Measurements from ENCODE around the gene ADCY1.

The ADCY1 gene

GRCh38 chr7:45710271-45711160 is 136.3 kb downstream of the ADCY1 start:
- no peaks in the 10 kb centered on the region for H4K20me1 ChIP-seq (ENCODE audit: insufficient read depth, low read length, poor library complexity, severe bottlenecking)
- H3K36me3 ChIP-seq (ENCODE audit: insufficient read depth, low read length): no peaks in the 10 kb centered on the region
- H2AFZ ChIP-seq (ENCODE audit: low read length): no peak overlapping the region
- no peaks in the 10 kb centered on the region for H3K79me2 ChIP-seq (ENCODE audit: insufficient read depth, low read length)
- no peak overlapping the region for H3K4me2 ChIP-seq (ENCODE audit: low read depth, low read length, poor library complexity, severe bottlenecking)
- H3F3A ChIP-seq (ENCODE audit: low read depth): no peaks in the 10 kb centered on the region
- no peaks in the 10 kb centered on the region for H3K9me2 ChIP-seq (replicated peaks; ENCODE audit: low read depth, low read length)
- TF ChIP-seq EZH2phosphoT487 (IDR thresholded peaks at IDR 0.05; ENCODE audit: borderline replicate concordance) (no peak), CTCF (conservative IDR thresholded peaks at IDR 0.05; ENCODE audit: low read length) (no peak)
- no peaks in the 10 kb centered on the region for H3K4me1 ChIP-seq (ENCODE audit: insufficient read depth, low read length, poor library complexity, severe bottlenecking)
- H3K4me3 ChIP-seq (ENCODE audit: low read length, poor library complexity, severe bottlenecking): no peak overlapping the region
- H3K27me3 ChIP-seq (ENCODE audit: insufficient read depth, low read length, poor library complexity, severe bottlenecking): no peaks in the 10 kb centered on the region
- H3K9me3 ChIP-seq (ENCODE audit: insufficient read depth, low read depth, low read length): no peaks in the 10 kb centered on the region
- no peak overlapping the region for H3K9ac ChIP-seq (ENCODE audit: low read depth, low read length, poor library complexity, severe bottlenecking)

GRCh38 chr7:45711161-45711490 is 137.0 kb downstream of the ADCY1 start:
- no peak for TF ChIP-seq EZH2phosphoT487 (IDR thresholded peaks at IDR 0.05; ENCODE audit: borderline replicate concordance)
- TF ChIP-seq CTCF (conservative IDR thresholded peaks at IDR 0.05; ENCODE audit: low read length): no peak
- no peak overlapping the region for H3K4me3 ChIP-seq (ENCODE audit: low read length, poor library complexity, severe bottlenecking)
- no peaks in the 10 kb centered on the region for H3K9me2 ChIP-seq (replicated peaks; ENCODE audit: low read depth, low read length)
- H3K79me2 ChIP-seq (ENCODE audit: insufficient read depth, low read length): no peaks in the 10 kb centered on the region
- no peaks in the 10 kb centered on the region for H3K27me3 ChIP-seq (ENCODE audit: insufficient read depth, low read length, poor library complexity, severe bottlenecking)
- H3F3A ChIP-seq (ENCODE audit: low read depth): no peaks in the 10 kb centered on the region
- no peaks in the 10 kb centered on the region for H3K4me1 ChIP-seq (ENCODE audit: insufficient read depth, low read length, poor library complexity, severe bottlenecking)
- no peaks in the 10 kb centered on the region for H3K36me3 ChIP-seq (ENCODE audit: insufficient read depth, low read length)
- H3K9me3 ChIP-seq (ENCODE audit: insufficient read depth, low read depth, low read length): no peaks in the 10 kb centered on the region
- no peak overlapping the region for H3K9ac ChIP-seq (ENCODE audit: low read depth, low read length, poor library complexity, severe bottlenecking)
- H4K20me1 ChIP-seq (ENCODE audit: insufficient read depth, low read length, poor library complexity, severe bottlenecking): no peaks in the 10 kb centered on the region
- no peak overlapping the region for H3K4me2 ChIP-seq (ENCODE audit: low read depth, low read length, poor library complexity, severe bottlenecking)
- no peak overlapping the region for H2AFZ ChIP-seq (ENCODE audit: low read length)

- TF ChIP-seq EZH2phosphoT487 (IDR thresholded peaks at IDR 0.05; ENCODE audit: borderline replicate concordance) (no peak), CTCF (conservative IDR thresholded peaks at IDR 0.05; ENCODE audit: low read length) (no peak)
- Histone ChIP-seq H3K4me3 (ENCODE audit: low read length, poor library complexity, severe bottlenecking) (no peak overlapping the region), H2AFZ (ENCODE audit: low read length) (no peak overlapping the region)
These were observed 138.0 kb downstream of the ADCY1 start for GRCh38 chr7:45712057-45712689.

More at GRCh38 chr7:45712057-45712689, 138.0 kb downstream of the ADCY1 start:
- Histone ChIP-seq H3K27me3 (ENCODE audit: insufficient read depth, low read length, poor library complexity, severe bottlenecking) (no peaks in the 10 kb centered on the region), H3K9me3 (ENCODE audit: insufficient read depth, low read depth, low read length) (no peaks in the 10 kb centered on the region), H3K4me1 (ENCODE audit: insufficient read depth, low read length, poor library complexity, severe bottlenecking) (peaks cover under 1% of the 10 kb centered on the region), H4K20me1 (ENCODE audit: insufficient read depth, low read length, poor library complexity, severe bottlenecking) (no peaks in the 10 kb centered on the region), H3K9me2 (replicated peaks; ENCODE audit: low read depth, low read length) (no peaks in the 10 kb centered on the region), H3K4me2 (ENCODE audit: low read depth, low read length, poor library complexity, severe bottlenecking) (no peak overlapping the region), H3K79me2 (ENCODE audit: insufficient read depth, low read length) (no peaks in the 10 kb centered on the region), H3K9ac (ENCODE audit: low read depth, low read length, poor library complexity, severe bottlenecking) (no peak overlapping the region), H3K36me3 (ENCODE audit: insufficient read depth, low read length) (no peaks in the 10 kb centered on the region), H3F3A (ENCODE audit: low read depth) (no peaks in the 10 kb centered on the region)

Data from Loucy (cell line).